ENCODE measurements around the gene KCNQ1. TPM values are rescaled to one million over a fixed set of nuclear protein-coding genes. Genes with fewer than 3 reads are reported as not detected.

The KCNQ1 gene
- total RNA-seq, 2 experiments from 2014 or later, result 20.4 to 26.0 TPM

- H3K36me3 Mint-ChIP-seq (ENCODE audit: low read depth), result no peaks in the 10 kb centered on the region
- no peak for ATAC-seq
- H3K4me1 Mint-ChIP-seq (ENCODE audit: low read depth), result no peaks in the 10 kb centered on the region
- no peak for DNase-seq
- CTCF ChIA-PET, result interaction anchor here (2.0 kb wide), 1 partner anchor 106 kb away, joined by 8 read pairs; no protein-coding TSS in a partner anchor
- H3K27ac Mint-ChIP-seq, result no peak overlapping the region
- no peaks in the 10 kb centered on the region for H3K9me3 Mint-ChIP-seq (ENCODE audit: insufficient read depth)
- no peaks in the 10 kb centered on the region for H3K27me3 Mint-ChIP-seq (ENCODE audit: low read depth)
- POLR2A ChIA-PET, result interaction anchor here (1.0 kb wide), 1 partner anchor 11 kb away, joined by 3 read pairs; the partner anchor contains the start of gene TSSC4
- H3K4me3 Mint-ChIP-seq, result no peak overlapping the region
Observed at GRCh38 chr11:2411446-2412305, 33.1 kb upstream of the KCNQ1 start.

GRCh38 chr11:2412323-2412722 is 32.5 kb upstream of the KCNQ1 start:
- Mint-ChIP-seq H3K27ac (no peak overlapping the region), H3K4me1 (ENCODE audit: low read depth) (no peaks in the 10 kb centered on the region), H3K27me3 (ENCODE audit: low read depth) (no peaks in the 10 kb centered on the region), H3K9me3 (ENCODE audit: insufficient read depth) (no peaks in the 10 kb centered on the region), H3K36me3 (ENCODE audit: low read depth) (no peaks in the 10 kb centered on the region), H3K4me3 (no peak overlapping the region)
- CTCF ChIA-PET, result interaction anchor here (2.0 kb wide), 1 partner anchor 107 kb away, joined by 8 read pairs; no protein-coding TSS in a partner anchor
- POLR2A ChIA-PET, result interaction anchor here (1.0 kb wide), 1 partner anchor 12 kb away, joined by 3 read pairs; the partner anchor contains the start of gene TSSC4
- DNase-seq (no peak), ATAC-seq (no peak)

GRCh38 chr11:2413742-2414579 is 30.8 kb upstream of the KCNQ1 start:
- no peak overlapping the region for H3K27ac Mint-ChIP-seq
- ATAC-seq (no peak), DNase-seq (no peak)
- ChIA-PET POLR2A (no interaction called here), CTCF (interaction anchor here (1.5 to 2.0 kb wide), 2 partner anchors 13 to 109 kb away, joined by 6 to 8 read pairs; partner anchors contain the start of gene TSSC4)
- H3K4me3 Mint-ChIP-seq, result no peak overlapping the region
- no peaks in the 10 kb centered on the region for H3K9me3 Mint-ChIP-seq (ENCODE audit: insufficient read depth)
- H3K36me3 Mint-ChIP-seq (ENCODE audit: low read depth), result no peaks in the 10 kb centered on the region
- no peaks in the 10 kb centered on the region for H3K4me1 Mint-ChIP-seq (ENCODE audit: low read depth)
- no peaks in the 10 kb centered on the region for H3K27me3 Mint-ChIP-seq (ENCODE audit: low read depth)

- no peak overlapping the region for H3K27ac Mint-ChIP-seq
- no peak for ATAC-seq
- ChIA-PET POLR2A (no interaction called here), CTCF (no interaction called here)
- no peaks in the 10 kb centered on the region for H3K36me3 Mint-ChIP-seq (ENCODE audit: low read depth)
- H3K4me1 Mint-ChIP-seq (ENCODE audit: low read depth), result no peaks in the 10 kb centered on the region
- H3K4me3 Mint-ChIP-seq, result no peak overlapping the region
- no peaks in the 10 kb centered on the region for H3K9me3 Mint-ChIP-seq (ENCODE audit: insufficient read depth)
- no peaks in the 10 kb centered on the region for H3K27me3 Mint-ChIP-seq (ENCODE audit: low read depth)
- DNase-seq, result no peak
Observed at GRCh38 chr11:2414616-2415015, 30.2 kb upstream of the KCNQ1 start.

- Mint-ChIP-seq H3K27me3 (ENCODE audit: low read depth) (no peaks in the 10 kb centered on the region), H3K36me3 (ENCODE audit: low read depth) (no peaks in the 10 kb centered on the region), H3K4me1 (ENCODE audit: low read depth) (no peaks in the 10 kb centered on the region), H3K4me3 (no peak overlapping the region), H3K9me3 (ENCODE audit: insufficient read depth) (no peaks in the 10 kb centered on the region), H3K27ac (no peak overlapping the region)
- POLR2A ChIA-PET, result no interaction called here
- no peak for DNase-seq
- no peak for ATAC-seq
- CTCF ChIA-PET, result interaction anchor here (10.1 kb wide), 1 partner anchor 110 kb away, joined by 351 read pairs; the partner anchor contains the start of genes C11orf21 and TSPAN32
Observed at GRCh38 chr11:2415171-2415570, 29.6 kb upstream of the KCNQ1 start.

GRCh38 chr11:2415601-2416380 is 29.0 kb upstream of the KCNQ1 start:
- CTCF ChIA-PET, result interaction anchor here (10.1 kb wide), 1 partner anchor 111 kb away, joined by 351 read pairs; the partner anchor contains the start of genes C11orf21 and TSPAN32
- Mint-ChIP-seq H3K4me3 (no peak overlapping the region), H3K4me1 (ENCODE audit: low read depth) (no peaks in the 10 kb centered on the region), H3K36me3 (ENCODE audit: low read depth) (no peaks in the 10 kb centered on the region), H3K27me3 (ENCODE audit: low read depth) (no peaks in the 10 kb centered on the region), H3K9me3 (ENCODE audit: insufficient read depth) (no peaks in the 10 kb centered on the region), H3K27ac (no peak overlapping the region)
- no peak for DNase-seq
- no peak for ATAC-seq
- POLR2A ChIA-PET, result no interaction called here

- POLR2A ChIA-PET, result no interaction called here
- Mint-ChIP-seq H3K27me3 (ENCODE audit: low read depth) (no peaks in the 10 kb centered on the region), H3K9me3 (ENCODE audit: insufficient read depth) (no peaks in the 10 kb centered on the region), H3K36me3 (ENCODE audit: low read depth) (no peaks in the 10 kb centered on the region), H3K4me3 (no peak overlapping the region), H3K27ac (no peak overlapping the region), H3K4me1 (ENCODE audit: low read depth) (no peaks in the 10 kb centered on the region)
- no peak for ATAC-seq
- CTCF ChIA-PET, result interaction anchor here (1.1 to 10.1 kb wide), 2 partner anchors 112 to 218 kb away, joined by 4 to 351 read pairs; partner anchors contain the start of genes C11orf21 and TSPAN32
- no peak for DNase-seq
Observed at GRCh38 chr11:2416765-2417164, 28.0 kb upstream of the KCNQ1 start.

- no peaks in the 10 kb centered on the region for H3K9me3 Mint-ChIP-seq (ENCODE audit: insufficient read depth)
- ATAC-seq, result no peak
- H3K4me3 Mint-ChIP-seq, result no peak overlapping the region
- H3K4me1 Mint-ChIP-seq (ENCODE audit: low read depth), result no peaks in the 10 kb centered on the region
- ChIA-PET POLR2A (no interaction called here), CTCF (interaction anchor here (1.1 to 10.1 kb wide), 6 partner anchors 9 to 224 kb away, joined by 3 to 351 read pairs (median 18); partner anchors contain the start of genes C11orf21, TSPAN32 and TSSC4)
- H3K36me3 Mint-ChIP-seq (ENCODE audit: low read depth), result no peaks in the 10 kb centered on the region
- H3K27ac Mint-ChIP-seq, result no peak overlapping the region
- DNase-seq, result no peak
- H3K27me3 Mint-ChIP-seq (ENCODE audit: low read depth), result no peaks in the 10 kb centered on the region
Observed at GRCh38 chr11:2417856-2418692, 26.7 kb upstream of the KCNQ1 start.

GRCh38 chr11:2418693-2419360 is 26.0 kb upstream of the KCNQ1 start:
- Mint-ChIP-seq H3K4me1 (ENCODE audit: low read depth) (no peaks in the 10 kb centered on the region), H3K36me3 (ENCODE audit: low read depth) (no peaks in the 10 kb centered on the region), H3K27me3 (ENCODE audit: low read depth) (no peaks in the 10 kb centered on the region), H3K27ac (no peak overlapping the region), H3K9me3 (ENCODE audit: insufficient read depth) (no peaks in the 10 kb centered on the region), H3K4me3 (no peak overlapping the region)
- DNase-seq (no peak), ATAC-seq (no peak)
- ChIA-PET POLR2A (no interaction called here), CTCF (interaction anchor here (0.6 to 10.1 kb wide), 14 partner anchors 9 to 469 kb away, joined by 3 to 351 read pairs (median 4); partner anchors contain the start of genes C11orf21, CD81, TSPAN32 and TSSC4)
